HepG2 (cell line): ENCODE data around the gene CYSRT1. TPM values are rescaled to one million over a fixed set of nuclear protein-coding genes. Genes with fewer than 3 reads are reported as not detected.
A peak's percentile ranks its signal among the peaks of the same experiment; 100 is the strongest.

ENCODE experiments used
- ATF4 ChIP-seq, 2 experiments: fragments of 450-650 bp in 1 of 2; sonication (generic) in 1 of 2; formaldehyde crosslinking; IDR thresholded peaks; 2 replicates each; pipeline versions ENCODE4 v1.5.0 to v1.8.0; 2020 to 2022; ENCODE audit warnings: mild to moderate bottlenecking in 1 of 2, missing genetic modification reagents in 1 of 2
- ETV5 ChIP-seq: IDR thresholded peaks from 2 replicates; pipeline ENCODE4 v1.6.1; 2018; ENCODE audit warnings: missing biosample characterization, missing genetic modification reagents, inconsistent platforms, borderline replicate concordance
- EZH2 ChIP-seq: conservative IDR thresholded peaks from 2 replicates; pipeline ENCODE4 v1.6.1; 2012; ENCODE audit warnings: mild to moderate bottlenecking, low read depth, low read length, moderate library complexity
- FOSL2 ChIP-seq: sonication (generic); formaldehyde crosslinking; IDR thresholded peaks from 2 replicates; pipeline ENCODE4 v1.4.0; 2020; ENCODE audit warnings: missing genetic modification reagents
- FOXM1 ChIP-seq: sonication (generic); formaldehyde crosslinking; IDR thresholded peaks from 2 replicates; pipeline ENCODE4 v1.5.0; 2020; ENCODE audit warnings: missing genetic modification reagents
- MATR3 ChIP-seq: sonication (generic); formaldehyde crosslinking; IDR thresholded peaks from 2 replicates; pipeline ENCODE4 v1.4.0; 2020; ENCODE audit warnings: missing genetic modification reagents
- PRDM4 ChIP-seq: sonication (generic); formaldehyde crosslinking; IDR thresholded peaks from 2 replicates; pipeline ENCODE4 v1.9.0; 2021; ENCODE audit warnings: missing genetic modification reagents, borderline replicate concordance
- STAT6 ChIP-seq: sonication (generic); formaldehyde crosslinking; IDR thresholded peaks from 2 replicates; pipeline ENCODE4 v1.4.0; 2020; ENCODE audit warnings: missing genetic modification reagents, mild to moderate bottlenecking, borderline replicate concordance
- TP53 ChIP-seq: sonication (generic); formaldehyde crosslinking; conservative IDR thresholded peaks from 2 replicates; pipeline ENCODE4 v1.4.0; 2020; ENCODE audit warnings: missing genetic modification reagents
- ZNF574 ChIP-seq: sonication (generic); formaldehyde crosslinking; IDR thresholded peaks from 2 replicates; pipeline ENCODE4 v1.4.0; 2020; ENCODE audit warnings: missing genetic modification reagents
- ZNF781 ChIP-seq: sonication (generic); formaldehyde crosslinking; IDR thresholded peaks from 2 replicates; pipeline ENCODE4 v1.5.1; 2020; ENCODE audit warnings: borderline replicate concordance, mild to moderate bottlenecking, missing genetic modification reagents; ENCODE audit errors: not compliant biosample characterization
- ZSCAN29 ChIP-seq: sonication (generic); formaldehyde crosslinking; conservative IDR thresholded peaks from 2 replicates; pipeline ENCODE4 v1.4.0; 2020; ENCODE audit warnings: mild to moderate bottlenecking, missing genetic modification reagents
- polyA plus RNA-seq, 8 experiments: library from polyadenylated mRNA; depleted of rRNA in 3 of 8; stranded (reverse) in 7 of 8; unstranded in 1 of 8; fragments of >200 nt; fragmentation: Illumina TruSeq in 4 of 8; extraction: Trizol in 4 of 8; gene quantifications; 2 replicates each; pipeline versions ENCODE4 v1.2.1 to v1.2.3, GENCODE V29; 2011 to 2016; ENCODE audit warnings: low read depth in 4 of 8, missing spikeins in 1 of 8, mixed read lengths in 1 of 8; ENCODE audit not compliant: insufficient read depth in 1 of 8
- total RNA-seq, 5 experiments: library from RNA; depleted of rRNA; stranded (reverse); fragments of >200 nt; fragmentation: Illumina TruSeq; extraction: Trizol; gene quantifications; 2 replicates each; pipeline ENCODE4 v1.2.3, GENCODE V29; 2016; ENCODE audit warnings: low read depth in 1 of 5
- TF ChIP-seq, protein P1 (sequence below): conservative IDR thresholded peaks from 2 replicates; pipeline ENCODE4 v1.6.1; 2018; ENCODE audit warnings: missing genetic modification reagents
- TF ChIP-seq, protein P2 (sequence below): sonication (generic); formaldehyde crosslinking; IDR thresholded peaks from 2 replicates; pipeline ENCODE4 v1.5.0; 2020; ENCODE audit warnings: mild to moderate bottlenecking, missing genetic modification reagents, moderate library complexity

CYSRT1 gene
- total and polyA plus RNA-seq, 2 of the 13 experiments (the other 11 are each of a cell fraction or from before 2014, with no cell fraction given) = 1.5 to 2.1 TPM

DNA sequence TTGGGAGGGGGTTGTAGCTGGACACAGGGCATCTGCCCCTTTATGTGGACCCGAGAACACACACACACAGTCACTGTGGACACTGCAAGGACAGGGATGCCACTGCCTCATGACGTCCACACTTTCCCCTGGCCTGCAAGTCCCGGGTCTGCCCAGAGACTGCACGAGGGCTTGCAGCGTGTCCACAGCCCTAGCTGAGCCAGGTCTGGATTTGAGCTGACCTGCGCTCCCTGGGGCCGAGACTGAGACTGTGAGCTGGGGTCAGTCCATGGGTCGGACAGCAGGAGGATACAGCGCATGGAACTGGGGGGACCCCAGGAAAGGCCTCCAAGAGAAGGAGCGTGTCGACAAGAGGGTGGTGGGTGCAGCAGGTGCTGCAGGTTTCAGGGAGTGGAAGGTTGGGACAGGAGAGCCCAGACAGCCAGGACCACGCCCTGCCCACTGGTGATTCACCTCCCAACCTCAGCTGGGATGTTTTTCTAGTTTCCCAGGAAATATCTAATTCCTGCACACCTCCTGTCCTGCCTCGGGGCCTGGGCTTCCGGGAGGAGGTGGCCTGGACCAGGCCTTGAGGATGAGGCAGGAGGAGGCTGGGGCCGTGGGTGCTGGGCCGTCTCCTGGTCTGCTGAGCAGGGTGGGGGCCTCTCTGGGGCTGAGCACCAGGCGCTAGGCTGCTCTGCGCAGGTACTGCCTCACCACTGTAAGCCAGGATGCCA lies 1.5 kb downstream of the CYSRT1 start (continued):
- TF ChIP-seq FOXM1 (CRISPR knock-in tag) (no peak), PRDM4 (CRISPR knock-in tag) (no peak), ETV5 (CRISPR knock-in tag) (0 out of 2 replicates have a peak, but pooled peaks have one; percentile 5), ZNF574 (CRISPR knock-in tag) (0 out of 2 replicates have a peak, but pooled peaks have one; percentile 4), FOSL2 (CRISPR knock-in tag) (peak; percentile 11; the same call in 1 of the 2 replicates), MATR3 (CRISPR knock-in tag) (no peak), STAT6 (CRISPR knock-in tag) (no peak), ZNF781 (no peak), ZSCAN29 (CRISPR knock-in tag) (no peak), EZH2 (no peak), ATF4 (CRISPR knock-in tag; IDR thresholded peaks at IDR 0.05) (no peak), TP53 (CRISPR knock-in tag) (no peak)
- TF ChIP-seq, protein P1, sequence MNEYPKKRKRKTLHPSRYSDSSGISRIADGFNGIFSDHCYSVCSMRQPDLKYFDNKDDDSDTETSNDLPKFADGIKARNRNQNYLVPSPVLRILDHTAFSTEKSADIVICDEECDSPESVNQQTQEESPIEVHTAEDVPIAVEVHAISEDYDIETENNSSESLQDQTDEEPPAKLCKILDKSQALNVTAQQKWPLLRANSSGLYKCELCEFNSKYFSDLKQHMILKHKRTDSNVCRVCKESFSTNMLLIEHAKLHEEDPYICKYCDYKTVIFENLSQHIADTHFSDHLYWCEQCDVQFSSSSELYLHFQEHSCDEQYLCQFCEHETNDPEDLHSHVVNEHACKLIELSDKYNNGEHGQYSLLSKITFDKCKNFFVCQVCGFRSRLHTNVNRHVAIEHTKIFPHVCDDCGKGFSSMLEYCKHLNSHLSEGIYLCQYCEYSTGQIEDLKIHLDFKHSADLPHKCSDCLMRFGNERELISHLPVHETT (CRISPR knock-in tag) = no peak
- TF ChIP-seq, protein P2, sequence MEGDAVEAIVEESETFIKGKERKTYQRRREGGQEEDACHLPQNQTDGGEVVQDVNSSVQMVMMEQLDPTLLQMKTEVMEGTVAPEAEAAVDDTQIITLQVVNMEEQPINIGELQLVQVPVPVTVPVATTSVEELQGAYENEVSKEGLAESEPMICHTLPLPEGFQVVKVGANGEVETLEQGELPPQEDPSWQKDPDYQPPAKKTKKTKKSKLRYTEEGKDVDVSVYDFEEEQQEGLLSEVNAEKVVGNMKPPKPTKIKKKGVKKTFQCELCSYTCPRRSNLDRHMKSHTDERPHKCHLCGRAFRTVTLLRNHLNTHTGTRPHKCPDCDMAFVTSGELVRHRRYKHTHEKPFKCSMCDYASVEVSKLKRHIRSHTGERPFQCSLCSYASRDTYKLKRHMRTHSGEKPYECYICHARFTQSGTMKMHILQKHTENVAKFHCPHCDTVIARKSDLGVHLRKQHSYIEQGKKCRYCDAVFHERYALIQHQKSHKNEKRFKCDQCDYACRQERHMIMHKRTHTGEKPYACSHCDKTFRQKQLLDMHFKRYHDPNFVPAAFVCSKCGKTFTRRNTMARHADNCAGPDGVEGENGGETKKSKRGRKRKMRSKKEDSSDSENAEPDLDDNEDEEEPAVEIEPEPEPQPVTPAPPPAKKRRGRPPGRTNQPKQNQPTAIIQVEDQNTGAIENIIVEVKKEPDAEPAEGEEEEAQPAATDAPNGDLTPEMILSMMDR (CRISPR knock-in tag) = 0 out of 2 replicates have a peak, but pooled peaks have one; percentile 13
